Stimulated activated CD4-positive, alpha-beta T cell treated with anti-CD3 and anti-CD28 coated beads, Interleukin-4, amount 100 ng/mL, for 48 hours (primary cell): ENCODE results near the gene FAM177A1.

Experiments
- DNase-seq, 2 donors: peaks; one replicate each; pipeline ENCODE4 v3.0.0-alpha.2; 2020; ENCODE audit warnings: low read depth in 2 of 2

Gene FAM177A1

GRCh38 chr14:35122696-35123387 is 76.8 kb downstream of the FAM177A1 start:
- no peak for DNase-seq

- DNase-seq, result no peak
Observed at GRCh38 chr14:35123388-35123703, 77.3 kb downstream of the FAM177A1 start.

- no peak for DNase-seq
Observed at GRCh38 chr14:35124127-35124526, 78.1 kb downstream of the FAM177A1 start.
